ENCODE measurements around the gene TMEM9.
"Not testable (repeated sequence)": the region's sequence is repeated elsewhere in the genome, so short reads cannot be mapped to it uniquely, and the experiment has no call there.

The TMEM9 gene

GRCh38 chr1:201172999-201173610, 18.8 kb upstream of the TMEM9 start:
- DNase-seq (ENCODE audit: low read depth) = no peak

GRCh38 chr1:201172326-201172725, 18.1 kb upstream of the TMEM9 start:
- no peak for DNase-seq (ENCODE audit: low read depth)

- peak; percentile 16 for DNase-seq (ENCODE audit: low read depth)
These were observed 17.1 kb upstream of the TMEM9 start for GRCh38 chr1:201171063-201172036.

- DNase-seq (ENCODE audit: low read depth) = peak; percentile 21
These were observed 16.3 kb upstream of the TMEM9 start for GRCh38 chr1:201170533-201171062.

GRCh38 chr1:201169971-201170532, 15.8 kb upstream of the TMEM9 start:
- DNase-seq (ENCODE audit: low read depth) = no peak

GRCh38 chr1:201169203-201169602, 14.9 kb upstream of the TMEM9 start:
- DNase-seq (ENCODE audit: low read depth) = no peak

- no peak for DNase-seq (ENCODE audit: low read depth)
These were observed 13.0 kb upstream of the TMEM9 start for GRCh38 chr1:201167041-201167991.

GRCh38 chr1:201164645-201165044, 10.4 kb upstream of the TMEM9 start:
- DNase-seq (ENCODE audit: low read depth) = no peak

GRCh38 chr1:201163707-201164106, 9.4 kb upstream of the TMEM9 start:
- DNase-seq (ENCODE audit: low read depth) = no peak

GRCh38 chr1:201163036-201163435, 8.8 kb upstream of the TMEM9 start:
- DNase-seq (ENCODE audit: low read depth) = not testable (repeated sequence)

- no peak for DNase-seq (ENCODE audit: low read depth)
These were observed 3.7 kb upstream of the TMEM9 start for GRCh38 chr1:201157949-201158348.

- DNase-seq (ENCODE audit: low read depth) = no peak
These were observed 2.5 kb upstream of the TMEM9 start for GRCh38 chr1:201156819-201157218.

- no peak for DNase-seq (ENCODE audit: low read depth)
These were observed 2.1 kb upstream of the TMEM9 start for GRCh38 chr1:201156346-201156745.

- DNase-seq (ENCODE audit: low read depth) = no peak
These were observed 1.1 kb upstream of the TMEM9 start for GRCh38 chr1:201155354-201155753.

GRCh38 chr1:201153474-201154388, 543 bp downstream of the TMEM9 start:
- no peak for DNase-seq (ENCODE audit: low read depth)

- DNase-seq (ENCODE audit: low read depth) = no peak
These were observed 4.9 kb downstream of the TMEM9 start for GRCh38 chr1:201149400-201149799.

- no peak for DNase-seq (ENCODE audit: low read depth)
These were observed 6.8 kb downstream of the TMEM9 start for GRCh38 chr1:201147396-201148015.

GRCh38 chr1:201146626-201147390, 7.5 kb downstream of the TMEM9 start:
- no peak for DNase-seq (ENCODE audit: low read depth)

GRCh38 chr1:201145816-201146215, 8.5 kb downstream of the TMEM9 start:
- no peak for DNase-seq (ENCODE audit: low read depth)
